ENCODE results near the gene IDI2.
"Not testable (repeated sequence)": the region's sequence is repeated elsewhere in the genome, so short reads cannot be mapped to it uniquely, and the experiment has no call there.

Gene IDI2

DNA sequence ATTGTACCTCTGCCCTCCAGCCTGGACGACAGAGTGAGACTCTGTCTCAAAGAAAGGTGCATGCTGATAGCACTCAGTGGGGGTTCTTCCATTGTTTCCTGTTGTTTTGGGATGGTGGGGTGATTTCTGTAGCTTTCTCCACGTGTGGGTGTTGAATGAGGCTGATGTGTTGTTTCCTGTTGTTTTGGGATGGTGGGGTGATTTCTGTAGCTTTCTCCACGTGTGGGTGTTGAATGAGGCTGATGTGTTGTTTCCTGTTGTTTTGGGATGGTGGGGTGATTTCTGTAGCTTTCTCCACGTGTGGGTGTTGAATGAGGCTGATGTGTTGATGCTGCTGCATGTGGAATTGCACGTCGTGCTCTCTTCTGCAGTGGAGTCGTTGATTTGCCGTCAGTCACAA lies 15.7 kb downstream of the IDI2 start:
- DNase-seq (ENCODE audit: insufficient read length, low spot score); FAIRE-seq: not testable (repeated sequence)

DNA sequence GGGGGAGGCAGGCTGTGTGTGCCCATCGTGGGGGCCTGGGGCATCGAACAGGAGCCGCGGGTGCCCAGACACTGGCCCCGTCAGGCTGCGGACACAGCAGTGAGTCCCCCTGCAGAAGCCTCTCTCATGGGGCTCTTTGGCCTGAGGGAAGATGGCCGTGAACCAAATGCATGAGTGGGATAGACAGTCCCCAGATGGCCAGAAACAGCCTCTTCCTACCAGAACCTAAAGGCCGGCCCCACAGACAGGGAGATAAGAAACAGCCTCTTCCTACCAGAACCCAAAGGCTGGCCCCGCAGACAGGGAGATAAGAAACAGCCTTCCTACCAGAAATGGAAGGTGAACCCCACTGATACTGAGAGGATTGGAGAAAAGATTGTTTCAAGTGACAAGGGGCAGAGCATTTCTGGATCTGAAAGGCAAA lies 16.6 kb downstream of the IDI2 start:
- FAIRE-seq, result no peak
- no peak for DNase-seq (ENCODE audit: insufficient read length, low spot score)

DNA sequence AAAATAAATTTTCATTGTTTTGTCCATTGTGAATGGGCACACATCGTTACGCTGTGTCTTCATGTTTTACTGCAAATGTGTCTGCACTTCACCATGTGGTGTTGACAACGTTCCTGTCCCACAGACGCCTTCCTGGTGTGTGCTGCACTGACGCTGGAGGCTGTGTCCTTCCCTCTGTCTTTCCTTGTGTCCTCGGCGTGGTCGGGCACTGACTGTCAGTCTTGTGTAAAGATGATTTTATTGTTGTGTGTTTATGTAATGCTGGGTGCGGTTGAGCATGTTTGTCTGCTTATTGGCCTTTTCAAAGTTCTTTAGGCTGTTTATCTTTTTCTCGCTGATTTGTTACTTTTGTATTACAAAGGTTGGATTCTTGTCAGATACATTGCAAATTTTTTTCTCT lies 18.1 kb downstream of the IDI2 start:
- no peak for DNase-seq (ENCODE audit: insufficient read length, low spot score)
- FAIRE-seq, result no peak

DNA sequence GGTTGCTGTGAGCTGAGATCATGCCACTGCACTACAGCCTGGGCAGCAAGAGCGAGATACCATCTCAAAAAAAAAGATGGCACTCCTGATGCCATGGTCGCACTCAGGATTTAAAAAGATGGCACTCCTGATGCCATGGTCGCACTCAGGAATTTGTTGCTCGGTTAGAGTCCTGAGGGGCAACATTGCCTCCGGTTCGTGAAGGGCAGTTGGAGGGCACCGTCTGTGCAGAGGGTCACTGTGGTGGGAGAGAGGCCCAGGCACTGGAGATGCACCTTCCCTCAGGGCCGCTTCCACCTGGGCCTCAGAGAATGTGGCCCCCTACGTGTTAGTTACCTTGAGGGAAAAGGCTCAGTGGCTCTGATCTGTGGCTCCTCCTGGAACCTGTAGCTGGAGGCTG lies 19.1 kb downstream of the IDI2 start:
- DNase-seq (ENCODE audit: insufficient read length, low spot score) (no peak), FAIRE-seq (no peak)

DNA sequence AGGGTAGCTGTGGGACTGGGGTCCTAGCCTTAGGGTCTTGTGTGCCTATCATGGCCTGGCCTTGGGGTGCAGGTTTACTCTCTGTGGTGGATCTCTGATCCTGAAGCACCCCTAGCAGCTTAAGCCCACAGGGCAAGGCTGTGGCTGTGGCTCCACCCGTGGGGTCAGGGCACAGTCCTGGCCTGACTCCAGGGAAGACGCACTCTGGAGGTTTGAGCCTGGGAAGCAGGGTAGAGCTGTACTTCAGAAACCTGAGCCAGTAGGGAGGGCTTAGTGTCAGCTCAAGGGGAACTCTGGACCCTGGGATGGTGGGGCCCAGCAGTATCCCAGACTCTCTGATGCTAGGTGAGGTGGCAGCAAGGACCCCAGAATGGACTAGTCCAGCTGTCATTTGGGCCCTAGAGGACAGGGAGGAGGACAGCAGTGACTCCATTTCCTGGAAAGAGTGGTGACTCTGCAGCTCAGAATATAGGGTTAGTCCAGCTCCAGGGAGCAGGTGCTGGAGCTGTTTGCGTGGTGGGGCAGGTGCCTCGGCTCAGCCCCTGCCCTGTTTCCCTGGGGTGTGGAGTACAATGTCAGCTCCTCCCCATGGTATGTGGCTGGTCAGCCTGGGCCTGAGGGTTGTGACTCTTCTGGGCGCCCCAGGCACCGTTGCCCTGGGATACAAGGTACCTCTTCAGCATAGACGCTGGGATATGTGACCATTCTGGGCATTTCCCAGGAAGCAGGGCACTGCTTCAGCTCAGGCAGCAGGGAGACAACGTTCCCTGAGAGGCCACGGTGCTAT lies 21.6 kb downstream of the IDI2 start:
- DNase-seq (ENCODE audit: insufficient read length, low spot score) (no peak), FAIRE-seq (no peak)

DNA sequence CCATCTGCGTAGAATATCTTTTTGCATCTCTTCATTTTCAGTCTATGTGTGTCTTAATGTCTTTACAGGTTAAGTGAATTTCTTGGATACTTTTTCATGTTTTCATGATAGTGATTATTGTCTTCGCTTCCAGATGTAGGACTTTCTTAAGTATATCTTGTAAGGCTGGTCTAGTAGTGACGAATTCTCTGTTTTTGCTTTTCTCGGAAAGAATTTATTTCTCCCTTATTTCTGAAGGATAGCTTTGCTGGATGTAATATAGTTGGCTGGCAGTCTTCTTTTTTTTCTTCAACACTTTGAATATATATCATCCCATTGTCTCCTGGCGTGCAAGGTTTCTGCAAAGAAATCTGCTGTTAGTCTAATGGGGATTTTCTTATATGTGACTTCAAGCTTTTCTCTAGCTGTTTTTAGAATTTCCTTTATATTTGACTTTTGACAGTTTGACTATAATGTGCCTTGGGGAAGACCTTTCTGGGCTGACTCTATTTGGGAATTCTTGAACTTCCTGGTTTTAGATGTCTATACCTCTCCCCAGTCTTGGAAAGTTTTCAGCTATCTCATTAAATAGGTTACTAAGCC lies 23.1 kb downstream of the IDI2 start:
- FAIRE-seq (no peak), DNase-seq (ENCODE audit: insufficient read length, low spot score) (no peak)

DNA sequence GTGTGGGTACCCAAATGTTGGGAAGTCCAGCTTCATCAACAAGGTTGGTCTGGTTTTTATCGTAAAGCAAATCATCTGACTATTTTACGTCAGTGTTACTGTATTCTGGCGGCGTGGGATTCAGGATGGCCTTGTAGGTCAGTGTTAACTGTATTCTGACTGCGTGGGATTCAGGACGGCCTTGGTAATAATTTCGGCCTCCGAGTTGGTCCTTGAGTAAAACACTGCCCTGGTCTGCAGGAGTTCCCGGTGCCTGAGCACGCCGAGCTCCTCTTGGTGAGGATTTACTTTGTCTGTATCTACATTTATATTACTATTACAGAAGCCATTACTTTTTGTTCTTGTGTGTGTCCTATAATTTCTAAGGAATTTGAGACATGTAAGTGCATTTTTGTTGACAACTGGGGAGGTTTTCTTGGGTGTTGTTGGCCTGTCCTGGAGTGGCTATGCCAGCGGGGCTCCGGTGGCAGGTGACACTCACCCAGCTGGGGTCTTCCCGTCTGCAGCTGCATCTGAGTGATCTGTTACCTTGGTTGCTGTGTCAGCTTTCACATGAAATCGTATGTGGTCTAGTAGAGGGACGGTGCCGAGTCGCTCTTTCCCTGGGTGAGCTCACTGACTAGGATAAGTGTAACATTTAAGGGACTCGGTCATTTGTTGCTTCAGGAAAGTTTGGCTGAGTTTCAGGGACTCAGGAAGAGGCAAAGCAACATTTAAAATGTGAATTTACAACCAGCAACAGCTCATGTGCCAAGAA lies 28.2 kb downstream of the IDI2 start:
- DNase-seq (ENCODE audit: insufficient read length, low spot score) (no peak), FAIRE-seq (no peak)

DNA sequence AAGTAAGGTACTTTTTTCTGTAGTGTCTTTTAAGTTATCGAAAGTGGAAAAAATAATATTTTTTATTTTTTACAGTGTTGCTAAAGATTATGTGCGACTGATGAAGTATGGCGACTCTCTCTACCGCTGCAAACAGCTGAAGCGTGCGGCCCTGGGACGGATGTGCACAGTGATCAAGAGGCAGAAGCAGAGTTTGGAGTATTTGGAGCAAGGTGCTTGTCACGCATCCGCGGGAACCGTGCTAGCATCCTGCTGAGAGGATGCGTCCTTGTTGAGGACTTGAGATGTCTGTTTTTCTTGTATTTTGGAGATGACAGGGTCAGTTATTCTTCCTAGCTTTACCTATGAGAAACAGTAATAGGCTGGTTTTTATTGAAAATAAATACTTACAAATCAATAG lies 29.6 kb downstream of the IDI2 start:
- FAIRE-seq (no peak), DNase-seq (ENCODE audit: insufficient read length, low spot score) (no peak)

DNA sequence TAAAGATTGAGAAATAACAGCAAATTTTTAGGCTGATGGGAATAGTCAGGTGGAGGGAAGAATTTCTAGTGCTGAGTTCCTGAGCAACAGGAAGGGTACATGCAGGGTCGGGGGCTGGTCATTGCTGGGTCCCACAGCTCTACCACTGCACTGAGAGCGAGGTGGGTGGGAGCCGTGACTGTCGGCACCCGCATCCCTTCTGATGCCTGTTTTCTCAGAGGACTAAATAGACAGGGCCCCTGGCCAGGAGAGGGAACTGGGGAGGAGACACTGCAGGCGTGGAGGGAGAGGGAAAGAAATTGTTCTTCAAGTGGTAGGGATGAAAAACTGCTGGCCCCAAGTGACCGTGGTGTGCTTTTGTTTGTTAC lies 30.1 kb downstream of the IDI2 start:
- FAIRE-seq (no peak), DNase-seq (ENCODE audit: insufficient read length, low spot score) (no peak)

DNA sequence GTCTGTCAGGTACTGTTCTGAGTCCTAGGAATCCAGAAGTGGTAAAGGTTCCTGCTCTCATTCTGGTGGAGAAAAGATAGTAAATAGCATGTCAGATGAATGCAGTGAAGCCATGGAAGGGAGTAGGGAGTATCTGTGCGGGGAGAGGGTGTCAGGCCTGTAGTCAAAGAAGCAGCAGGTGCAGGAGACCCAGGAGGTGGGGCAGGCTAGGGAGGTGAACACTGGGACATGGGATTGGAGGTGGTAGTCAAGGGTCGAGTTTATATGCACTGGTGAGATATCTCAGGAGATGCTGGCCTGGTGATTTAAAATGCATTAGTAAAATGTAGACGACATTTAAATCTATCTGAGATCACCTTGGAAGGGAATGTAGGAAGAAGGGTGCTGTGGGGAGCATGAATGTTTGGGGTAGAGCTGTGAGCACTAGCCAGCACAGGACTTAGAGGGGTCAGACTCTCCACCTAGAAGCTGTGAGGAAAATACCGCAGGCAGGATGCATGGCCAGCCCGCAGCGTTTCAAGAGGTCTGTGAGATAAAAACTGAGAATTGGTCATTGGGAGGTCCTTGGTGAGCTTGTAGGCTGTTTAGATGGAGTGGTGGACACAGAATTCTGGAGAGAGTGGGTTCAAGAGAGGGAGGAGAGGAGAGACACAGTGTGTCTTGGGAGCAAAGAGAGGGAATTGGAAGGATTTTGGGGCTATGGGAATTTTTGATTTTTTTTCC lies 30.7 kb downstream of the IDI2 start:
- no peak for FAIRE-seq
- no peak for DNase-seq (ENCODE audit: insufficient read length, low spot score)

DNA sequence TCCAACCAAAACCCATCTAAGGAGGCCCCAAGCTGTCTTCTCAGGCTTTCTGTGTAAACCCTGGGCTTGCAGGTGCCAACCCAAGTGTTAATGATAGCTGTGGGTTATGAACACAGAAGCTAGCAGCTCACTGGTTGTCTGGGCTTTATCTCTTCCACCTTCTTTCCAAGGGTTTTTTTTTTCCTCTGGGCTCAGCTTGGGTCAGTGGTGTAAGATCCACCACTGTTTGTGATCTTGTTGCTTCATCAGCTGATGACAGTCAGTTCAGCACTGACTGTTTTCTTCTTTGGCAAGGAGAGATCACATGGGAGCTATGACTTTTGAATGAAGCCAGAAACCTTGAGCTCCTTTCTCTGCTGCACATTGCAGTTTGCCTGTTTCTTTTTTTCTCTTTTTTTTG lies 32.8 kb downstream of the IDI2 start:
- no peak for FAIRE-seq
- no peak for DNase-seq (ENCODE audit: insufficient read length, low spot score)

DNA sequence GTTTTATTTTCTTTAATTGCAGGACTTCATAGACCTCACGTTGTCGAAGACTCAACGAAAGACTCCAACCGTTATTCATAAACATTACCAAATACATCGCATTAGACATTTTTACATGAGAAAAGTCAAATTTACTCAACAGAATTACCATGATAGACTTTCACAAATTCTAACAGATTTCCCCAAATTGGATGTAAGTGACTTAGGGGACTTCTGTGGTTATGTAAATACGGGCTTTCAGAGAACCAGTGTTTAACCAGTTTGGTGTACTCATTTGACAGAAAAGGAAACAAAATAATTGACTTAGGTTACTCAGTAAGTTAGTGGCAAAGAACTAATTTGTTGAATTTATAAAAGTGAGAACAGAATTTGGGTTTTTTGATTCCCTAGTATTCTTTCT lies 33.2 kb downstream of the IDI2 start:
- FAIRE-seq (no peak), DNase-seq (ENCODE audit: insufficient read length, low spot score) (no peak)

DNA sequence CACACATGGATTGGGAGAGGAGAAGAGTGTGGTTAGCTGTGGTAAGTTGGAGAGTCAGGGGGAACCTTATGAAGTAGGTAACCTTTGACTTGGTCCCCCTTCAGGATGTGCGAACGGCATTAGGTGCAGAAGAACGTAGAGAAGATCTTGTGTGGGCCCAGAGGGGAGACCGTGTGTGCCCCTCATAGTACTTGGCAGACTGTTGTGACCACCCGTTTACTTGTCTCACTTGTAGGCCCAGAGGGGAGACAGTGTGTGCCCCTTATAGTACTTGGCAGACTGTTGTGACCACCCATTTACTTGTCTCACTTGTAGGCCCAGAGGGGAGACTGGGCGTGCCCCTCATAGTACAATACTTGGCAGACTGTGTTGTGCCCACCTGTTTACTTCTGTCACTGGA lies 34.9 kb downstream of the IDI2 start:
- DNase-seq (ENCODE audit: insufficient read length, low spot score) (no peak), FAIRE-seq (no peak)

DNA sequence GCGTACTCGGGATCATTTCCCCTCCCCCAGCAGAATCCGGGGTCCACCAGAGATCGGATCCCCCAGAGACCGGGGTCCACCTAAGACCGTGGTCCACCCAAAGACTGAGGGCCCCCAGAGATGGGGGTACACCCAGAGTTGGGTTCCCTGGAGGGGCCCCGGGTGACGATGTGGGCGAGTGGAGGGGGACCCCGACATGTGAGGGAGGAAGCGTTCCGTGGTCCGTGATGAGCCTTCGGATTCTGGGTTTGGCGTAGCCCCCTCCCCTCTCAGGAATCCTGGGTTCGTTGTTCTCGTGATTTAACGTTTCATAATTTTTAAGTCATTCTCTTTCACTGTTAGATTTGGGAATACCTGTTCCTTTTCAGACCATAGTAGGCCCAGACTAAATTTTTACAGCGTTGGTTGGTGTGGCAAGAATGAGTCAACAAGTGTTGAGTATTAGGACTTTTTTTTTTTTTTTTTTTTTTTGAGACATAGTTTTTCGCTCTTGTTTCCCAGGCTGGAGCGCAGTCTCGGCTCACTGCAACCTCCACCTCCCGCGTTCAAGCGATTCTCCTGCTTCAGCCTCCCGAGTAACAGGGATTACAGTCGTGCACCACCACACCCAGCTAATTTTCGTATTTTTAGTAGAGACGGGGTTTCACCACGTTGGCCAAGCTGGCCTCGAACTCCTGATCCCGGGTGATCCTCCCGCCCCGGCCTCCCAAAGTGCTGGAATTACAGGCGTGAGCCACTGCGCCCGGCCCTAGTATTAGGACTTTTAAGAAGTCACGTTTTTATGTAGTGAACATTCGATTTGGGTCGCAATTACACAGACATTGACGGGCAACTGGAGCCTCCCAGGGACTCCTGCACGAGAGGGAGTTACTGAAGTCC lies 36.8 kb downstream of the IDI2 start:
- no peak for FAIRE-seq
- no peak for DNase-seq (ENCODE audit: insufficient read length, low spot score)

DNA sequence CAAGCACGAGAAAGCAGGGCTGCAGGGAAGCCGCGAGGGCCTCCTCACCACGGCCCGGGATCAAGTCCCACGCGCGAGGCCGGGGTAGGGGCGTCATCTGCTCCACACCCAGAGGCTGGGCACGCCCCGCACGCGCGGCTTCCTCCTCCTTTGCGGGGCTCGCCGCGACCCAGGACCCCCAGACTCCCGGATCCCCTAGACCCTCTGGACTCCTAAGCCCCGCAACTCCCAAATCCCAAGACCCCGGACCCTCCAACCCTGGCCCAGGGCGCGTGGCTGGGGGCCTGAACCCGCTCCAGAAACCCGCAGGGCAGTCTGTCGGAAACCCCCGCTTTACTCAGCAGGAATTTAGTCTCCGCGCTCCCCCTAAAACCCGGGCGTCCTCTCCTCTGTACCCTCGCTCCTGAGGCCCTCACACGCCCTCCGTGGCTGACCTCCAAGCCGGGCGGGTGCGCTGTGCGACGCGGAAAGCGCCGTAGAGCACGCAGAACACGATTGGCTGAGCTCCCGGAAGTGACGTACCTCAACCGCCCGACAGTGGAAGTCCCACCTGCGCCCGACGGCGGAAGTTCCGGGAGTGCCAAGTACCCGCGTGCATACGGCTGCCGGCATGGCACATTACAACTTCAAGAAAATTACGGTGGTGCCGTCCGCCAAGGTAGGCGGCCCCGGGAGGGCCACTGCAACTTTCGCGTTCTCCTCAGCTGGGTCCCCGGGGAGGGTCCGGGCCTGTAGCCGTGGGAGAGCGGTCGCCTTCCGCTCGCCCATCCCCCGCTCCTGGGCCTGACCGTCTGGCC lies 37.6 kb downstream of the IDI2 start, which contains the start of gene GTPBP4:
Gene GTPBP4 (plus strand): TSS at position 565 of the 797 bp plus-strand sequence. CDS start 46 bp downstream, at position 611.
- DNase-seq (ENCODE audit: insufficient read length, low spot score) (peak; percentile 96), FAIRE-seq (peak; percentile 96)

DNA sequence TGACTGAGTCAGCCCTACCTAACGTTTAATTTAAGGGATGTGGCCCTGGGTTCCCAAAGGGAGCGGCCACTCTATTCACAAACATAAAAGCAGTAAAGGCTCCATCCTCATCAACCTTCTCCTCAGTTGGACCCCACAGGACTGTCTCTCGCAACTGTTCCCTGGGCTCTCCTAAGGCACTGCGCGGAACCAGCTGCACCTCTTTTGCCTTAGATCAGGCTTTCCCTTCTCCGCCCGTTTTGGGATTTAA lies 38.1 kb downstream of the IDI2 start:
- no peak for DNase-seq (ENCODE audit: insufficient read length, low spot score)
- FAIRE-seq, result no peak

DNA sequence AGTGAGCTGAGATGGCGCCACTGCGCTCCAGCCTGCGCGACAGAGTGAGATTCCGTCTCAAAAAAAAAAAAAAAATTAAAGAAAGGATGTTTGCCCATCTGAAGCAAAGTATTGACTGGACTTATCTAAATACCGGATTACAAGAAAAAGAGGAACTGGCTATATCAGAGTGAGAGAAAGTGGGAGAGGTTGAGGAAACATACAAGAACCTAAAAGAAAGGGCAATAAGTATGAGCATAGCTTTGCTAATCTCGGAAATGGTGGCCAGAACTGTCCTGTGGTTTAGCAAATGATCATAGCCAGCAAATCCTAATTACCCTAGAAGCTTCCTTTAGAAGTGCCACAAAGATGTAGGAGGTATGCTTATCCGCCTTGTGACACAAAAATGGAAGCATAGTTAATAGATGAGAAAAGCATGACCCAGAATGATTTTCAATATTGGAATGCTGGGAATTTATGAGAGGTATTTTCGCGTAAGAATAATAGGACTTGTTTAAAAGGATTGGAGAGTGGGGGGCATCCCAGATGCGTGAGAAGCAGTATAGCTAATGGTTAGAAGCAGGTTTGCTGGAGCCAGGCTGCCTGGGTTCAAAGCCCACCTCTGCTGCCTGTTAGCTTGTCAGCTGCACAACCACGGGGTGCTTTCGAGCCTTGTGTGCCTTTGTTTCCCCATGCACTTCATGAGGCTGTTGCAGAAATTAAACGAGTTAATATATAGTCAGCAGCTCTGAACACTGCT lies 38.6 kb downstream of the IDI2 start:
- FAIRE-seq (no peak), DNase-seq (ENCODE audit: insufficient read length, low spot score) (no peak)

DNA sequence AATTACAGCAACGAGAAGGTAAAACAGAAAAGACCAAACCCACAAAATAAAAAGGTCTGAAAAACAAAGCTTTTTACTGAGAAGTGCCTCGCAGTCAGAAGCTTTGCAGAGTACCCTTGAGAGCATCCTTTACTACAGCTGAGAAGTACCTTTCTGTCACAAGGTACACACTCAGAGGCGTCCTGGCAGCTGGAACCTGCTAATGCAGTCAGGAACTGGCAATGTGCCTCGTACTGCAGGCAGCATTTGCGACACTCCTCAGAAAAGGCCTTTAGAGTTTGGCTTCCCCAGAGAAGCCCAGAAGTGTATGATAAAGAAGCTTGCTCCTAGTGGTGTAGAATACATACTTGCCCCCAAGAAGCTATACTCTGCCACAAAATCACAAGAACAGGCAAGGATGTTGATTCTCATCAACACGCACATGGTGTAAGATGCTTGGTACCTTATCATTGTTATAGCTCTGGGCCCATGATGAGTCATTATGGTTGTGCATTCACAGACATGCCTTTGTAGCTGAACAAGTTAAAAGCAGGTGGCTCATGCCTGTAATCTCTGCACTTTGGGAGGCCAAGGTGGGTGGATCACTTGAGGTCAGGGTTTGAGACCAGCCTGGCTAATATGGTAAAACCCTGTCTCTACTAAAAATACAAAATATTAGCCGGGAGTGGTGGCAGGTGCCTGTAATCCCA lies 39.4 kb downstream of the IDI2 start:
- DNase-seq (ENCODE audit: insufficient read length, low spot score), result no peak
- FAIRE-seq, result no peak

Measured in GM19239 (cell line).